ENCODE results near the gene RERE.

RERE gene

DNA sequence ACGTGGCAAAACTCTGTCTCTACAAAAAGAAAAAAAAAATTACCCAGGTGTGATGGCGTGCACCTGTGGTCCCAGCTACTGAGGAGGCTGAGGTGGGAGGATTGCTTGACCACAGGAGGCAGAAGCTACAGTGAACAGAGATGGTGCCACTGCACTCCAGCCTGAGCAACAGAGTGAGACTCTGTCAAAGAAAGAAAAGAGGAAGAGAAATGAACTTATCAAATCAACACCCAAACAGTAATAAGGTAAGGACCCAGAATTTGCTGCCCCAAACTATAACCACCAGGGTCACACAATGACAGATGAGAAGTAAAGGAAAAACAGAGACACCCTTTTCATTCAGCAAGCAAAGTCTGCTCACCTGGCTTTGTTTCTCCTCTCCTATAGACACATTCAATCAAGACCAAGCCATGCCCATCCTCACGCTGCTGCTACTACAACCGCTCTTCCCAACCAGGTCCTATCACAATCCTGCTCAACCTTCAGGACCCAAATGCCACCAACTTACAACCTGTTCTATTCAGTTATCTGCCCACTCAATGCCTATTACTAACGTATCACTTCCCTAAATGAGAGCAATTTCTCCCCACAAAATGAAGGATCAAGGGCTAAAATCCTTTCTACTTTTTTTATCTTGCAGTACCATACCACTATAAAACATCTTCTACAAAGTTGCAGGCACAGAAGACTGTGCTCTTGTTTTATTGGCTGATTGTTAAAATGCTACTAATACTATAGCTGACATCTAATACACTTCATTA is 183.5 kb downstream of the RERE start:
- TF ChIP-seq, protein P1, sequence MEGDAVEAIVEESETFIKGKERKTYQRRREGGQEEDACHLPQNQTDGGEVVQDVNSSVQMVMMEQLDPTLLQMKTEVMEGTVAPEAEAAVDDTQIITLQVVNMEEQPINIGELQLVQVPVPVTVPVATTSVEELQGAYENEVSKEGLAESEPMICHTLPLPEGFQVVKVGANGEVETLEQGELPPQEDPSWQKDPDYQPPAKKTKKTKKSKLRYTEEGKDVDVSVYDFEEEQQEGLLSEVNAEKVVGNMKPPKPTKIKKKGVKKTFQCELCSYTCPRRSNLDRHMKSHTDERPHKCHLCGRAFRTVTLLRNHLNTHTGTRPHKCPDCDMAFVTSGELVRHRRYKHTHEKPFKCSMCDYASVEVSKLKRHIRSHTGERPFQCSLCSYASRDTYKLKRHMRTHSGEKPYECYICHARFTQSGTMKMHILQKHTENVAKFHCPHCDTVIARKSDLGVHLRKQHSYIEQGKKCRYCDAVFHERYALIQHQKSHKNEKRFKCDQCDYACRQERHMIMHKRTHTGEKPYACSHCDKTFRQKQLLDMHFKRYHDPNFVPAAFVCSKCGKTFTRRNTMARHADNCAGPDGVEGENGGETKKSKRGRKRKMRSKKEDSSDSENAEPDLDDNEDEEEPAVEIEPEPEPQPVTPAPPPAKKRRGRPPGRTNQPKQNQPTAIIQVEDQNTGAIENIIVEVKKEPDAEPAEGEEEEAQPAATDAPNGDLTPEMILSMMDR (IDR thresholded peaks at IDR 0.05; ENCODE audit: low read depth, low read length, missing control alignments), result no peak

DNA sequence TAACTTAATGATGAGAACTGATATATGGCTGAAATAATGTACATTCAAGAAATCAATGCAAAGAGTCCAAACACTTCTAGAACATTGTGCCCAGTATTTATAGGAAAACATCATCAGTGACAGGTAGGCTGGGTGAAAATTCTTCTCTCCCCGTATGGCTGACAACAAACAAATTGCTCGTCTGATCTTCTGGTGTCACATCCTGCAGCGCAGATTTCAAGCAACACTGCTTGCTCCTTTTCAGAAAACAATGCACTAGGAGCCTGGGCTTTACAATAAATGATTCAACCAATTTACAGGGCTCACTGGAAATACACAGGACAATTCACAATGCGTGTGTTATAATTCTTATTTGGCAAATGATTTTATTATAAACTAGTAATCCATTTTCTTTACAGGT is 185.3 kb downstream of the RERE start:
- H3K4me3 ChIP-seq (ENCODE audit: low read depth, low read length), result no peak overlapping the region
- in situ Hi-C loops (cut with HindIII; ENCODE audit: low sequenced_read_pairs), result no loop called here
- TF ChIP-seq, protein P1 (IDR thresholded peaks at IDR 0.05; ENCODE audit: low read depth, low read length, missing control alignments), result no peak
- no peak for DNase-seq (ENCODE audit: low read depth)

More for the DNA sequence above, 183.5 kb downstream of the RERE start:
- no peak overlapping the region for H3K4me3 ChIP-seq (ENCODE audit: low read depth, low read length)
- in situ Hi-C loops (cut with HindIII; ENCODE audit: low sequenced_read_pairs), result no loop called here
- no peak for DNase-seq (ENCODE audit: low read depth)

GRCh38 chr1:8631163-8631562 is 186.3 kb downstream of the RERE start:
- no peak for DNase-seq (ENCODE audit: low read depth)
- in situ Hi-C loops (cut with HindIII; ENCODE audit: low sequenced_read_pairs), result no loop called here
- H3K4me3 ChIP-seq (ENCODE audit: low read depth, low read length), result no peak overlapping the region
- TF ChIP-seq, protein P1 (IDR thresholded peaks at IDR 0.05; ENCODE audit: low read depth, low read length, missing control alignments), result no peak

- in situ Hi-C loops (cut with HindIII; ENCODE audit: low sequenced_read_pairs), result loop anchor here (5.0 kb wide), 1 partner anchor 33 kb away; no protein-coding TSS in a partner anchor
- H3K4me3 ChIP-seq (ENCODE audit: low read depth, low read length), result no peak overlapping the region
- DNase-seq (ENCODE audit: low read depth), result no peak
- TF ChIP-seq, protein P1 (IDR thresholded peaks at IDR 0.05; ENCODE audit: low read depth, low read length, missing control alignments), result no peak
Measured at GRCh38 chr1:8629241-8630091, 188.0 kb downstream of the RERE start.

GRCh38 chr1:8628606-8629005 is 188.8 kb downstream of the RERE start:
- no peak for DNase-seq (ENCODE audit: low read depth)
- TF ChIP-seq, protein P1 (IDR thresholded peaks at IDR 0.05; ENCODE audit: low read depth, low read length, missing control alignments), result no peak
- in situ Hi-C loops (cut with HindIII; ENCODE audit: low sequenced_read_pairs), result loop anchor here (5.0 kb wide), 1 partner anchor 34 kb away; no protein-coding TSS in a partner anchor
- no peak overlapping the region for H3K4me3 ChIP-seq (ENCODE audit: low read depth, low read length)

DNA sequence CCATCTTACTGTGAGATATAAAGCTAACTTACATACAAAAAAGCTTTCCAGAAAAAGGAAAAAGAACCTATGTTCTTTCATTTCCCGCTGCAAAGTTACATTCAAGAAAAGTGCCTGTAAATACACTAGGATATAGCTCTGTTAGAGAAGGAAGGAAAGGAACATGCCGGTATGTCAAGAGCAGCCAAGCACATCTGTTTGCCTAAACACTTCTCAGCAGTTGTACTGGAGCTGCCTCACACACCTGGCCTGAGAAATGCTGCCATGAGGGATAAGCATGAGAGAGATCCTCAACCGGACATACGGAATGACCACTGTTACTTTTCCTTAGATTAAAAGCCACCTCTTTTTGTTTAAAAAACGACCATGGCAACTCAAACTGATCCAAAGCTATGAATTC is 189.7 kb downstream of the RERE start:
- no peak for DNase-seq (ENCODE audit: low read depth)
- H3K4me3 ChIP-seq (ENCODE audit: low read depth, low read length), result no peak overlapping the region
- in situ Hi-C loops (cut with HindIII; ENCODE audit: low sequenced_read_pairs), result loop anchor here (5.0 kb wide), 1 partner anchor 35 kb away; no protein-coding TSS in a partner anchor
- TF ChIP-seq, protein P1 (IDR thresholded peaks at IDR 0.05; ENCODE audit: low read depth, low read length, missing control alignments), result no peak
